ENCODE measurements around the gene CTNNBL1.

DNA sequence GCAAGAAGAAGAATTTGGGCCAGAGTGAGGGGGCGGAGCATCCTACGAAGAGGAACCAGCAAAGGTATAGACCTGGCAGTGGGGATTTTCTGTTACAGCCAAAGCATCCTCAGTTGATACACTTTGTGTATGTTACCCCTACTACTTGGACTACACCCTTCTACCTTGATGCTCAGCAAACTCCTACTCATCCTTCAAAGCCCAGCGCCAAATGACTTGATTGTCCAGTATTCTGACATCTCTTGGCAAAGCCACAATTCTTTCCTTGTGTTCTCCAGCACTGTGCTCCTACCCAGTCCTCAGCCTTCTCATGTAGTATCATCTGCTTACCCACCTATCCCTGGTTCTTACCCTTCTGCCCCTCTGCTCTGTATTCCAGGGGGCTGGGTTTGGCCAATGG, 21.7 kb upstream of the CTNNBL1 start:
- TF ChIP-seq, protein P1, sequence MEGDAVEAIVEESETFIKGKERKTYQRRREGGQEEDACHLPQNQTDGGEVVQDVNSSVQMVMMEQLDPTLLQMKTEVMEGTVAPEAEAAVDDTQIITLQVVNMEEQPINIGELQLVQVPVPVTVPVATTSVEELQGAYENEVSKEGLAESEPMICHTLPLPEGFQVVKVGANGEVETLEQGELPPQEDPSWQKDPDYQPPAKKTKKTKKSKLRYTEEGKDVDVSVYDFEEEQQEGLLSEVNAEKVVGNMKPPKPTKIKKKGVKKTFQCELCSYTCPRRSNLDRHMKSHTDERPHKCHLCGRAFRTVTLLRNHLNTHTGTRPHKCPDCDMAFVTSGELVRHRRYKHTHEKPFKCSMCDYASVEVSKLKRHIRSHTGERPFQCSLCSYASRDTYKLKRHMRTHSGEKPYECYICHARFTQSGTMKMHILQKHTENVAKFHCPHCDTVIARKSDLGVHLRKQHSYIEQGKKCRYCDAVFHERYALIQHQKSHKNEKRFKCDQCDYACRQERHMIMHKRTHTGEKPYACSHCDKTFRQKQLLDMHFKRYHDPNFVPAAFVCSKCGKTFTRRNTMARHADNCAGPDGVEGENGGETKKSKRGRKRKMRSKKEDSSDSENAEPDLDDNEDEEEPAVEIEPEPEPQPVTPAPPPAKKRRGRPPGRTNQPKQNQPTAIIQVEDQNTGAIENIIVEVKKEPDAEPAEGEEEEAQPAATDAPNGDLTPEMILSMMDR (IDR thresholded peaks at IDR 0.05): no peak
- TF ChIP-seq EP300 (IDR thresholded peaks at IDR 0.05): no peak
